ENCODE data around the gene KRTAP4-5. TPM values are rescaled to one million over a fixed set of nuclear protein-coding genes. Genes with fewer than 3 reads are reported as not detected.
"Not testable (repeated sequence)": the region's sequence is repeated elsewhere in the genome, so short reads cannot be mapped to it uniquely, and the experiment has no call there.

KRTAP4-5 gene
- total RNA-seq = not detected
- polyA plus RNA-seq = not detected

- DNase-seq (no peak), ATAC-seq (no peak), FAIRE-seq (no peak)
- Histone ChIP-seq H3K9me3 (no peaks in the 10 kb centered on the region), H3K27me3 (no peaks in the 10 kb centered on the region), H3K36me3 (no peaks in the 10 kb centered on the region), H3K4me3 (no peak within 1 kb of the TSS), H3K27ac (no peak within 1 kb of the TSS), H3K4me1 (no peaks in the 10 kb centered on the region)
- TF ChIP-seq CTCF (IDR thresholded peaks at IDR 0.05) = no peak
- intact Hi-C loops (cut with DNase I) = no loop called here
- 55 to 59% methylated on average over 2 of the region's 2 CpGs for WGBS, 2 donors
These were observed at the start of gene KRTAP4-5 for GRCh38 chr17:41149652-41149985. Gene KRTAP4-5 (minus strand): TSS chr17:41149825. CDS start chr17:41149767, 58 bp downstream.

GRCh38 chr17:41196068-41196467 is 46.4 kb upstream of the KRTAP4-5 start:
- intact Hi-C loops (cut with DNase I) = no loop called here
- Histone ChIP-seq H3K36me3 (no peaks in the 10 kb centered on the region), H3K27me3 (no peaks in the 10 kb centered on the region), H3K4me3 (no peak overlapping the region), H3K4me1 (no peaks in the 10 kb centered on the region), H3K27ac (no peak overlapping the region), H3K9me3 (no peaks in the 10 kb centered on the region)
- no peak for TF ChIP-seq CTCF (IDR thresholded peaks at IDR 0.05)
- 18 to 25% methylated on average over 1 of the region's 1 CpG for WGBS, 2 donors
- FAIRE-seq = no peak
- no peak for DNase-seq
- no peak for ATAC-seq

GRCh38 chr17:41190328-41190727 is 40.7 kb upstream of the KRTAP4-5 start:
- no peak for TF ChIP-seq CTCF (IDR thresholded peaks at IDR 0.05)
- Histone ChIP-seq H3K27ac (no peak overlapping the region), H3K9me3 (no peaks in the 10 kb centered on the region), H3K27me3 (no peaks in the 10 kb centered on the region), H3K4me3 (no peak overlapping the region), H3K36me3 (no peaks in the 10 kb centered on the region), H3K4me1 (no peaks in the 10 kb centered on the region)
- intact Hi-C loops (cut with DNase I) = no loop called here
- ATAC-seq (no peak), DNase-seq (no peak), FAIRE-seq (no peak)
- WGBS, 2 donors = 66 to 67% methylated on average over 3 of the region's 3 CpGs

GRCh38 chr17:41189837-41190318 is 40.3 kb upstream of the KRTAP4-5 start, which contains the start of gene KRTAP9-1:
Gene KRTAP9-1 (plus strand): TSS chr17:41189887. CDS start chr17:41189887, 0 bp downstream.
- FAIRE-seq; DNase-seq; H3K4me1 ChIP-seq; H3K9me3 ChIP-seq; ATAC-seq; H3K27ac ChIP-seq; H3K27me3 ChIP-seq; H3K36me3 ChIP-seq; intact Hi-C loops (cut with DNase I); H3K4me3 ChIP-seq: not testable (repeated sequence)
- 56 to 64% methylated on average over 1 of the region's 1 CpG for WGBS, 2 donors

GRCh38 chr17:41186872-41187271 is 37.2 kb upstream of the KRTAP4-5 start:
- no peaks in the 10 kb centered on the region for H3K36me3 ChIP-seq
- intact Hi-C loops (cut with DNase I) = no loop called here
- no peaks in the 10 kb centered on the region for H3K4me1 ChIP-seq
- TF ChIP-seq CTCF (IDR thresholded peaks at IDR 0.05) = no peak
- no peaks in the 10 kb centered on the region for H3K27me3 ChIP-seq
- H3K4me3 ChIP-seq = no peak overlapping the region
- no peak for DNase-seq
- no peaks in the 10 kb centered on the region for H3K9me3 ChIP-seq
- no peak overlapping the region for H3K27ac ChIP-seq
- ATAC-seq = no peak
- no peak for FAIRE-seq
- WGBS, 2 donors = 66 to 70% methylated on average over 2 of the region's 2 CpGs

Data from pancreas (tissue), 10 donors.